GM23338 (cell line): ENCODE data around the gene HADHB. TPM values are rescaled to one million over a fixed set of nuclear protein-coding genes. Genes with fewer than 3 reads are reported as not detected.

ENCODE experiments used
- ATAC-seq: fragments of 200-7000 bp; cut with Tn5 transposase; 3 replicates; pipeline ENCODE4 v1.9.1; 2020
- DNase-seq: peaks from one replicate; pipeline ENCODE4 v3.0.0-alpha.2; 2015; ENCODE audit warnings: low spot score
- H2AFZ ChIP-seq: fragments of 200-600 bp; sonication (generic); 2 replicates; pipeline ENCODE4 v1.8.0; 2016; ENCODE audit warnings: antibody characterized with exemption, mild to moderate bottlenecking, moderate library complexity
- H3F3A ChIP-seq: fragments of 200-600 bp; sonication (generic); replicated peaks from 2 replicates; pipeline ENCODE4 v1.8.0; 2017; ENCODE audit warnings: antibody characterized with exemption, mixed run types, low read depth
- H3K27ac ChIP-seq: fragments of 200-600 bp; sonication (generic); 2 replicates; pipeline ENCODE4 v1.6.1; 2016; ENCODE audit warnings: low read depth
- H3K27me3 ChIP-seq: fragments of 200-600 bp; sonication (generic); 2 replicates; pipeline ENCODE4 v1.8.0; 2016; ENCODE audit warnings: mild to moderate bottlenecking, mixed run types, moderate library complexity; ENCODE audit not compliant: insufficient read depth
- H3K36me3 ChIP-seq: fragments of 200-600 bp; sonication (generic); 2 replicates; pipeline ENCODE4 v1.8.0; 2016; ENCODE audit warnings: mild to moderate bottlenecking; ENCODE audit not compliant: insufficient read depth
- H3K4me1 ChIP-seq: fragments of 200-600 bp; sonication (generic); 2 replicates; pipeline ENCODE4 v1.8.0; 2016; ENCODE audit warnings: mild to moderate bottlenecking, moderate library complexity; ENCODE audit not compliant: insufficient read depth
- H3K4me2 ChIP-seq: fragments of 200-600 bp; sonication (generic); 2 replicates; pipeline ENCODE4 v1.7.1; 2017; ENCODE audit warnings: mixed run types
- H3K4me3 ChIP-seq: fragments of 200-600 bp; sonication (generic); 2 replicates; pipeline ENCODE4 v1.6.1; 2016; ENCODE audit warnings: mixed run types
- H3K79me2 ChIP-seq: fragments of 200-600 bp; sonication (generic); replicated peaks from 2 replicates; pipeline ENCODE4 v1.8.0; 2017; ENCODE audit warnings: mild to moderate bottlenecking; ENCODE audit not compliant: insufficient read depth
- H3K9me2 ChIP-seq: fragments of 200-600 bp; sonication (generic); 2 replicates; pipeline ENCODE4 v1.8.0; 2017; ENCODE audit not compliant: insufficient read depth
- H4K20me1 ChIP-seq: fragments of 200-600 bp; sonication (generic); replicated peaks from 2 replicates; pipeline ENCODE4 v1.8.0; 2017; ENCODE audit warnings: mild to moderate bottlenecking; ENCODE audit not compliant: insufficient read depth
- H3K27ac Mint-ChIP-seq: 2 replicates; pipeline ENCODE4 v1.8.0; 2020; ENCODE audit warnings: inconsistent platforms, mild to moderate bottlenecking, moderate library complexity, mixed read lengths
- H3K27me3 Mint-ChIP-seq: 3 replicates; pipeline ENCODE4 v1.8.0; 2022; ENCODE audit warnings: low read depth, mild to moderate bottlenecking, moderate library complexity, mixed read lengths, inconsistent platforms; ENCODE audit not compliant: insufficient read depth, poor library complexity
- H3K36me3 Mint-ChIP-seq: 3 replicates; pipeline ENCODE4 v1.8.0; 2021; ENCODE audit warnings: low read depth, mild to moderate bottlenecking, inconsistent platforms, moderate library complexity, mixed read lengths
- H3K4me1 Mint-ChIP-seq: 3 replicates; pipeline ENCODE4 v1.8.0; 2020; ENCODE audit warnings: mild to moderate bottlenecking, inconsistent platforms, mixed read lengths
- H3K4me3 Mint-ChIP-seq: 3 replicates; pipeline ENCODE4 v1.8.0; 2021; ENCODE audit warnings: moderate library complexity, mild to moderate bottlenecking, inconsistent platforms, mixed read lengths
- H3K9me3 Mint-ChIP-seq: 3 replicates; pipeline ENCODE4 v1.8.0; 2020; ENCODE audit warnings: moderate library complexity, mild to moderate bottlenecking, inconsistent platforms, mixed read lengths
- CREB1 ChIP-seq: fragments of 250-450 bp; sonication (Bioruptor Pico); IDR thresholded peaks from 2 replicates; pipeline ENCODE4 v1.5.0; 2020; ENCODE audit warnings: low read depth, mild to moderate bottlenecking, moderate library complexity
- CTCF ChIP-seq, 2 experiments: fragments of 200-600 bp in 1 of 2; sonication (generic) in 1 of 2; conservative IDR thresholded peaks; 2 replicates each; pipeline versions ENCODE4 v1.5.1 to v1.6.1; 2016 to 2017; ENCODE audit warnings: antibody characterized with exemption in 2 of 2, low read depth in 2 of 2, mild to moderate bottlenecking in 2 of 2, moderate library complexity in 1 of 2
- ETS1 ChIP-seq: IDR thresholded peaks from 2 replicates; pipeline ENCODE4 v1.6.1; 2016; ENCODE audit warnings: antibody characterized with exemption
- EZH2 ChIP-seq: fragments of 200-600 bp; sonication (generic); IDR thresholded peaks from one replicate; pipeline ENCODE4 v1.8.0; 2017; ENCODE audit warnings: antibody characterized with exemption, mild to moderate bottlenecking, low read depth; ENCODE audit not compliant: unreplicated experiment
- EZH2phosphoT487 ChIP-seq: fragments of 200-600 bp; sonication (generic); IDR thresholded peaks from one replicate; pipeline ENCODE4 v1.8.1; 2018; ENCODE audit warnings: antibody characterized with exemption; ENCODE audit not compliant: unreplicated experiment
- JUNB ChIP-seq: IDR thresholded peaks from one replicate; pipeline ENCODE4 v1.6.1; 2016; ENCODE audit warnings: antibody characterized with exemption; ENCODE audit not compliant: unreplicated experiment
- NANOG ChIP-seq: IDR thresholded peaks from 2 replicates; pipeline ENCODE4 v1.6.1; 2016; ENCODE audit warnings: antibody characterized with exemption, borderline replicate concordance
- POLR2AphosphoS5 ChIP-seq: IDR thresholded peaks from 2 replicates; pipeline ENCODE4 v1.6.1; 2016; ENCODE audit warnings: antibody characterized with exemption, low read depth
- REST ChIP-seq: IDR thresholded peaks from one replicate; pipeline ENCODE4 v1.6.1; 2018; ENCODE audit warnings: antibody characterized with exemption; ENCODE audit not compliant: unreplicated experiment
- STAT1 ChIP-seq: IDR thresholded peaks from one replicate; pipeline ENCODE4 v1.6.1; 2016; ENCODE audit warnings: antibody characterized with exemption; ENCODE audit not compliant: unreplicated experiment
- ZNF114 ChIP-seq: fragments of 250-450 bp; sonication (Bioruptor Pico); IDR thresholded peaks from 2 replicates; pipeline ENCODE4 v1.5.0; 2020; ENCODE audit warnings: mild to moderate bottlenecking, moderate library complexity
- ZNF331 ChIP-seq: fragments of 250-450 bp; sonication (Bioruptor Pico); IDR thresholded peaks from 2 replicates; pipeline ENCODE4 v1.5.0; 2020; ENCODE audit warnings: low read depth, mild to moderate bottlenecking, moderate library complexity
- ZNF462 ChIP-seq: fragments of 250-450 bp; sonication (Bioruptor Pico); IDR thresholded peaks from 2 replicates; pipeline ENCODE4 v1.5.0; 2020; ENCODE audit warnings: mild to moderate bottlenecking, moderate library complexity
- polyA plus RNA-seq: library from polyadenylated mRNA; unstranded; fragments of >200 nt; fragmentation: Nextera tagmentation; extraction: Ambion mirVana; gene quantifications from 2 replicates; pipeline ENCODE4 v1.2.1, GENCODE V29; 2016
- total RNA-seq: library from RNA; depleted of rRNA; stranded (reverse); fragments of >200 nt; shearing (Covaris generic); gene quantifications from 2 replicates; pipeline ENCODE4 v1.2.3, GENCODE V29; 2014

Gene HADHB
- total and polyA plus RNA-seq, 2 experiments from 2014 or later = 41.1 to 43.4 TPM

GRCh38 chr2:26295511-26295910 lies 50.8 kb downstream of the HADHB start:
- ATAC-seq = no peak
- no peak overlapping the region for H2AFZ ChIP-seq
- no peaks in the 10 kb centered on the region for H3K36me3 Mint-ChIP-seq

More at GRCh38 chr2:26295511-26295910, 50.8 kb downstream of the HADHB start:
- TF ChIP-seq ZNF462 (CRISPR knock-in tag) (no peak), CREB1 (CRISPR knock-in tag) (no peak), EZH2phosphoT487 (no peak), JUNB (no peak), ZNF331 (no peak), STAT1 (no peak), NANOG (no peak), REST (no peak), ETS1 (no peak), EZH2 (no peak), ZNF114 (CRISPR knock-in tag) (no peak), POLR2AphosphoS5 (no peak), CTCF (conservative IDR thresholded peaks at IDR 0.05; ENCODE audit: low read depth in 2 of 2) (no peak)
- Histone ChIP-seq H3K79me2 (no peaks in the 10 kb centered on the region), H3K4me3 (no peak overlapping the region), H3F3A (no peaks in the 10 kb centered on the region), H3K4me1 (peaks cover 17% of the 10 kb centered on the region), H3K36me3 (no peaks in the 10 kb centered on the region), H4K20me1 (no peaks in the 10 kb centered on the region), H3K9me2 (no peaks in the 10 kb centered on the region), H3K27me3 (no peaks in the 10 kb centered on the region), H3K4me2 (no peak overlapping the region), H3K27ac (no peak overlapping the region)
- H3K4me1 Mint-ChIP-seq = peaks cover 6% of the 10 kb centered on the region
- H3K27me3 Mint-ChIP-seq = peaks cover 4% of the 10 kb centered on the region
- H3K9me3 Mint-ChIP-seq = no peaks in the 10 kb centered on the region
- no peak for DNase-seq
- no peak overlapping the region for H3K4me3 Mint-ChIP-seq
- H3K27ac Mint-ChIP-seq = no peak overlapping the region
